SW480 (cell line): ENCODE results near the gene RUFY2.
A peak's percentile ranks its signal among the peaks of the same experiment; 100 is the strongest.
"Not testable (repeated sequence)": the region's sequence is repeated elsewhere in the genome, so short reads cannot be mapped to it uniquely, and the experiment has no call there.

Experiments
- DNase-seq: peaks from one replicate; pipeline ENCODE4 v3.0.0-alpha.2; 2016; ENCODE audit warnings: low spot score

RUFY2 gene

DNA sequence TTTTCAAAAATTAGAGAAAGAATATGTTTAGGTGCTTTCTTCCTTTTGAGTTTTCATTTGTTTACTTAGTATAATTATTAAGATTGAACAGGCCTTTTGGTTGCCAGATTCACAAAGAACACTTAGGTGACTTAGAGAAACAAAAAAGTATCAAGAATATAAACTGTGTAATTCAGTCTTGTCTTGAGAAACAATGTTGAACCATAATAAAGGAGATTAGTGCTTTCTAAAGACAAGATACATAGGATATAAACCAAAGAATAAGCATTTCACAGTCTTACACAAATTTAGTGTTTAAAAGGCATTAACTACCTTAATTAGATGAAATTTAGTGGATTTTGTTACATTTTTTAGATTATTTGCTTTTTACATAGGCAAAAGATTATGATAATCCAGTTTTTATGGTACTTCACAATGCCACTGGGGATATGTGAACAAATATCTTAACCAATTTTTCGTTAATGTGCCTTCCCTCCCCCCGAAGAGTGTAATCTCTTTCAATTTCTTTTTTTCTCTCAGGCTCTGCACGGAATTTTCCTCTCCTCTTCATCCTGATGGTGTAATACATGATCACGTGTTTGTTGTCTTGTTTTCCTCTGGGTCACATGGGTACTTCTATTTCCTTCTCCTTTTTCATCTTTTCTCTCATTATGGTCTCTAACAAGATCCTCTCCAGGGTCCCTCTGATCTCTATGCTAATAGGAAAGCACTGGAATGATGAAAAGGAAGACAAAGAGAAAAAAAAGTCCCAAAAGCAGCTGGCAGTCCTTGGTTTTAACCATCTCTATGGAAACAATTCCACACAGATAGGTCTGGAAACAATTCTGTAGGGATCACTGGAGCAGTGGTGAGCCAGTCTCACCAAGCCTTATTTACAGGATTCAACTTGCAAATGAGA, 78.9 kb downstream of the RUFY2 start:
- peak; percentile 40 for DNase-seq

DNA sequence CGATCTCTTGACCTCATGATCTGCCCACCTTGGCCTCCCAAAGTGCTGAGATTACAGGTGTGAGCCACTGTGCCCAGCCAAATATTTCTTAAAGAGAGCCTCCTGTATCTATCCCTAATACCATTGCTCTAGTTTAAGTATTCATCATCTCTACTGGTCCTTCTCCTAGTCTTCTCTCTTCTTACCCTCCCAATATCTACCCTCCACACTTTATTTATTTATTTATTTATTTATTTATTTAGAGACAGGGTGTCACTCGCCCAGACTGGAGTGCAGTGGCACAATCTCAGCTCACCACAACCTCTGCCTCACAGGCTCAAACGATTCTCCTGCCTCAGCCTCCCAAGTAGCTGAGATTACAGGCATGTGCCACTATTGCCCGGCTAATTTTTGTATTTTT, 82.7 kb downstream of the RUFY2 start:
- not testable (repeated sequence) for DNase-seq

DNA sequence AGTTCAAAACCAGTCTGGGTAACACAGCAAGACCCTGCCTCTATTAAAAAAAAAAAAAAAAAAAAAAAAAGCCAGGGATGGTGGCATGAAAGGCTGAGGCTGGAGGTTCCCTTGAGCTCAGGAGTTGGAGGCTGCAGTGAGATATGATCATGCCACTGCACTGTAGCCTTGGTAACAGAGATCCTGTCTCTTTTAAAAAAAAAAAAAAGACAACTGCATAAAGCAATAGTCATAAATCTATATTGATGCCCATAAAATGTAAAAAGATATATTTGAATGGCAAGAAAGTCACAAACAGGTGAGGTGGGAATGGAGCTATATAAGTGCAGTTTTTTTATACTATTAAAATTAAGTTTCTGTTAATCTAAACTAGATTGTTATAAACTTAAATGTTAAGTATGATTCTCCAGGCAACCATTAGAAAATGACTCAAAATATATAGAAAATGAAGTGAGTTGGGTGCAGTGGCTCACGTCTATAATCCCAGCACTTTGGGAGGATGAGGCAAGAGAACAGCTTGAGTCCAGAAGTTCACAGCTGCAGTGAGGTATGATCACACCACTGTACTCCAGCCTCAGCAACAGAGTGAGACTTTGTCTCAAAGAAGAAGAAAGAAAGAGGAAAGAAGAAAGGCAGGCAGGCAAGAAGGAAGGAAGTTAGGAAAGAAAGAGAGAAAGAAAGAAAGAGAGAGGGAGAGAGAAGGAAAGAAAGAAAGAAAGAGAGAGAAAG, 88.6 kb downstream of the RUFY2 start:
- DNase-seq, result no peak

DNA sequence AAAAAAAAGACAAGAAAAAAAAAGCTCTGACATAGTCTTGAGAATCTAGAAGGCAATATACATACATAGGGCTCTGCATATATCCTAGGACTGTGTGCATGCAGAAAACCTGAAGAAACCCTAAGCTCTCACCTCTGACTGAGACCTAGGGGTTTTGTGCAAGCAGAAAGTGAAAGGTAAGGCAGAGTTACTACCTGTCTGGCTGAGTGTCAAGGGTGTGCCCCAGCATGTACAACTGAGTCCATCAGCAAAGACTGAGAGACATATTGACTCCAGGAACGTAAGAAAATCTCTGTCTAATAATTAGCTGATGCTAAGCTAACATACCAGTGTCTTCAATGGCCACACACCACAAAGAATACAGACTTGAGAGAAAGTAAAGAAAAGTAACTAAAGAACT, 91.5 kb downstream of the RUFY2 start:
- no peak for DNase-seq

DNA sequence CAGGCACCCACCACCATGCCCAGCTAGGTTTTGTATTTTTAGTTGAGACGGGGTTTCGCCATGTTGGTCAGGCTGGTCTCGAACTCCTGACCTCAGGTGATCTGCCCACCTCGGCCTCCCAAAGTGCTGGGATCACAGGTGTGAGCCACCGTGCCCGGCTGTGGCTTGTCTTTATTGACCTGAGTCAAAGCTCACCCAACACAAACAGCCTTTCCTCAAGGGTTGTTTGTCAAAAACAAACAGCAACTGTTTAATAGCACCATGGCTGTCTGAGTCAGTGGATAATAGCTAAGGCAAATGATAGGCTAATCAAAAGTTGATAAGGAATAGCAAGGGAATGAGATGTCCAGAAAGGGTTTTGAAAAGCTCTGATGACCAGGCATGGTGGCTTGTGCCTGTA, 92.1 kb downstream of the RUFY2 start:
- DNase-seq, result not testable (repeated sequence)

DNA sequence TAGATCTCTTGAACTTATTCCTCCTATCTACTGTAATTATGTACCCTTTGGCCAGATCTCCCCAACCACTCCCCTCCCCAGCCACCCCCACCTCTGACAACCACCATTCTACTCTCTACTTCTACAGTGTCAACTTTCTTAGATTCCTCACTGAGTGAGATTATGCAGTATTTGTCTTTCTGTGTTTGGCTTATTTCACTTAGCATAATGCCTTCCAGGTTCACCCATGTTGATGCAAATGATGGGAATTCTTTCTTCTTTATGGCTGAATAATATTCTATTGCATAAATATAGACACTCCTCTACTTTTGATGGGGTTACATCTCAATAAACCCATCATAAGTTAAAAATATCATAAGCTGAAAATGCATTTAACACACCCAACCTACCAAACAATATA, 96.5 kb downstream of the RUFY2 start:
- DNase-seq, result no peak

DNA sequence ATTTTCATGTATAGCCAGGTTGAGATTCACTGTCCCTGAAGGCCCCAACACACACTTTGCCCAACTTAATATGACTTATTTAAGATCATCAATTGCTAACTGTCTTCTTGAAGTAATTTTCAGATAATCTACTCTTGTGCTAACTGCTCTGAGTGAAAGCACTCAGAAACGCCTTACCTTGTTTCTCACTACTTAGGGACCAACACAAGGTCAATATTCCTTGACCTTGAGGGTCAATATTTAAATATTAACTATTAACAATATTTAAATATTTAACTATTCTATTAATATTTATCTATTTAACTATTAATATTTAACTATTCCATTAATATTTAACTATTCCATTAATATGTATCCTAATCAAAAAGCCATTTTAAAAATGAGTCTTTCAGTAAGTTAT, 101.2 kb downstream of the RUFY2 start:
- DNase-seq, result no peak

DNA sequence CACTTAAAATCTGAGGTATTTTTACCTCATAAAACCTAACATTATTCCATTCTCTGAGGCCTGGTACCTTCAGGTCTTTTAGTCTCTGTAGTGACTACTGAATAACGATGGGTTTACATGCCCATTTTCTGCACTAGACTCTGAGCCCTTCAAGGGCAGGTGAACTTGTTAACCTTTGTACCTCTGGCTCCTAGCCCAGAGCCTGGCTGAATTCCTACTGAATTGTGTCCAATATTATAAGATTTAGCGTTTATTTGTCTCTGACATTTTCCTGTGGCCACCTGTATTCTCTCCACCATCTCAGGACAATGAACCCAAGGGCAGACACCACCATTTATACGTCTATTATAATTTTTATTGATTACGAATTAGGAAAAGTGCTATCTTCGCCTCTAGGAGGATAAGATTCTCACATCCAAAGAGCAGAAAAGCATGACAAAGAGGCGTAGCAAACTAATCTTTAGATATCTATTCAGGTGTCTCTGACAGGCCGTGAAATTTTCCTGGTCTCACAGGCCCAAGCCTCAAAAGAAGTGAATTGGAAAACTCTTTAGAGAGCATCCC, 103.1 kb downstream of the RUFY2 start:
- DNase-seq, result no peak

DNA sequence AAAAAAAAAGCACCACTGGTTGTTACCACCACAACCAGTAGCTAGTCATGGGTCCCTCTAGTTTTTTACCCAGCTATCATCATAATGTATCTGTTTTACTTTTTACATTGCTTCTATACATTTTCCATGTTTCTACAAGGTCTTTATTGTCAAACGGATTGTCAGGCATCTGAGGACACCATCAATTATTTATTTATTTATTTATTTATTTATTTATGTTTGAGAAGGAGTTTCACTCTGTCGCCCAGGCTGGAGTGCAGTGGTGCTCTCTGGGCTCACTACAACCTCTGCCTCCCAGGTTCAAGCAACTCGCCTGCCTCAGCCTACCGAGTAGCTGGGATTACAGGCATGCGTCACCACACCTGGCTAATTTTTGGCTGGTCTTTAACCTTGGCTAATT, 104.2 kb downstream of the RUFY2 start:
- no peak for DNase-seq

DNA sequence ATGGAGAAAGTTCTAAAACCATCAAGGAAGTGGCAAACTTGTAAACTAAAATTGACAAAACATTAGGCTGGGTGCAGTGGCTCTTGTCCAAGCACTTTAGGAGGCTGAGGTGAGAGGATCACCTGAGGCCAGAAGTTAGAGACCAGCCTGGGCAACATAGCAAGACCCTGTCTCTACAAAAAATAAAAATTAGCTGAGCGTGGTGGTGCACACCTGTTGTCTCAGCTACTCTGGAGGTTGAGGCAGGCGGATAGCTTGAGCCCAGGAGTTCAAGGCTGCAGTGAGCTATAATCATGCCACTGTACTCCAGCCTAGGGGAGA, 104.6 kb downstream of the RUFY2 start:
- DNase-seq, result no peak

DNA sequence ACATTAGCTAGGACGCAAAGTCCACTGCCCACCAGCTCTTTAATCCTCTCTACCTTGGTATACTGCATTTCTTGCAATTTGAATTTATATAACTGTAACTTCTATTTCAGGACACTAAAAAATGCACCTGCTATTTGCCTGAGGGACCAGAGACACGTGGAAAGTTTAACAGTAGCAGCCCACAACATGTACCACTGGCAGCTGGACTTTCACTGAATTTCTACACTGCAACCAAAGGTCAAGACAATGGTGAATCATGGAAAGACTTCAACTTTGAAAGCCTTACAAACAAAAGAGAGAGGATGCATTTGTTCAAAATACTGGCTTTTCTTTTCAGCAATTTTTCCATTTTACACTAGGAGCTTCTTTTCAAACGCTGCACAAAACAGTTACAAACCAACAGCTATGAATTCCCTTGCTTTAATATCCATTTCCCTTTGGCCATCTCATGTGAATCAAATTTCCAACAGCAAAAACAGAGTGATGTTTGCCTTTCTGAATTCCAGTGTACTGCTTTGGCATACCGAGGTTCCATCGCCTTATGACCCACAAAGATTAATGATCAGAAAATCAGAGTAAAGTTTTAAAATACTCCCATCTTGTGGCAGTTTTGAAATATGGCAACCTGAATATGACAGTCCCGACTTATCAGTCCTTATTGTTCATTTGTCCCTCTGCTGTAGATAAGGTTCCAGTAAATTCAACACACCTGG, 105.1 kb downstream of the RUFY2 start:
- peak; percentile 73 for DNase-seq

DNA sequence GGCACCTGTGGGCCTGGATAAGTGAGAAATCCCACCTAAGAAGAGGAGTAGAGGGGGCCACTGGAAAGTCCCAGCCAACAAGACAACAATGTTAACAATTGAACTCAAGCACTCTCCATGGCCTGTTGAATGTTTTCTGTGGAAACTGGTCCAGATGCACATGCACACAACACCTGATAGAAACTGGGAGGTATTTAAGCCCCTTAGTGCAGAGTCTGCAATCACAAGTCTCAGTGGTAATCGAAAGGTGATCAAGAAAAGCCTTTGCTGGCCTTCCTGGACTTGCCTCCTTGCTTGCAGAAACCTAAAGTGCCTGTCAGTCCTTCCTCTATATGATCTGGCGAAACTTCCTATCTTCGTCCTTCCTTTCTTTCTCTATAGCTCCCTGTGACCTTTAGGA, 105.8 kb downstream of the RUFY2 start:
- DNase-seq, result no peak

DNA sequence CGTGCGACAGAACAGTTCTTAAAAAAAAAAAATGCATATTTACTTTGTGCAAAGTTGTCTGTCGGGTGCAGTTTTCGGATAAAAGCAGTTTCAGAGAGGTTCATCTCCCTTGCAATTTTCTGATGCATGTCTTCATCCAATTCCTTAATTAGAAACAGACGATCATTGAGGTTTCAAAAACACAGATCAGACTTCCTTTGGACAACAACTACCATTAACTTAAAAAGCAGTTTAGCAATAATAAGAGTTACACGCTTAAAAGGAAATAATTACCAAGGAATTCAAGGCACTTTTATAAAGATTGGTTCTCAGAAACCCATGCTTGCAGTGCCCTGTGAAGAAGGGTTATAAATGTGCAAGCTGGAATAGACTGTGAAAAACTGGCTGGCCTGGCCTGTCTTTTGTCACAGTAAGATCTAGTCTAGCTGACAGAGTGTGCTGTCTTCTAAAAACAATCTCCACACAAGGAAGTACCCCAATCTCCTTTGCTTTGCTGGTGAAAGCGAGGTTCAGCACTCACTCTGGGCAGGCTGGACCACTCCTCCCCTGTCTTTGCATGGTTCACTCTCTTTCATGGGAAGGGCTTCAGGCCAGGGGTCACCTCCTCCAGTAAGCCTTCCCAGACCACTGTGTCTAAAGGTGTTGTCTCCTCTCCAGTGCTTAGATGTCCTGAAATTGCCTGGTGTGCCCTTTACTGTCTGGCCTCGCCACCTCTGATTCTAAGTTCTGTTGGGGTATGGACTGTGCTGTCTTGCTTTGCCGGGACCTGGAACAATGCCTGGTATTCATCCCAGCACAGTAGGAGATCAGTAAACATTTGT, 110.0 kb downstream of the RUFY2 start:
- no peak for DNase-seq
